NOMO-1 treated with dmso at 0.1 percent for 144 hours (cell line): ENCODE measurements around the gene BPGM.

Experiments used
- DNase-seq: peaks from one replicate; lab custom pipeline; 2025; ENCODE audit not compliant: unreplicated experiment; lab: John Stamatoyannopoulos, UW

The BPGM gene

GRCh38 chr7:134646425-134647305 is at the start of gene BPGM:
Gene BPGM, plus strand, starts transcription at chr7:134646853. Its CDS starts 14,655 bp downstream, at chr7:134661508.
- DNase-seq, result peak; percentile 89

DNA sequence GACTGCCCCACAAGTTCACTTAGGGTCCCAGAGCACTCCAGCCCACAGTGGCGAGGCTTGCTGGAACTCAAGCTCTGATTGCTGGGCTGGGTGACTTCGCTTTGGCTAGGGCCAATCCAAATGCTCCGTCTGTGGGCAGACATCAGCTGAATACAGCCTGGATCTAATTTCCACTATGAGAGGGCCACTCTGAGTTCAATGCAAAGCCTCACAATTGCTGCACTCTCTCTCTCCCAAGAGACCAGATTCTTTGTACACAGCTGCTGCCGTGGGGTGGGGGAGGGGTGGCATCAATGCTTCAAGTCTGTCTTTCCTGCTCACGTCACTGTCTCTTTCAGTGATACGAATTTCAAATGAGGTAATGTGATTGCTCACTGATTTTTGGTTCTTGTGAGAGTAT is 47.3 kb upstream of the BPGM start:
- no peak for DNase-seq

GRCh38 chr7:134601459-134601858 is 45.2 kb upstream of the BPGM start:
- DNase-seq, result no peak

GRCh38 chr7:134602881-134603451 is 43.7 kb upstream of the BPGM start:
- peak; percentile 49 for DNase-seq

GRCh38 chr7:134605978-134606923 is 40.4 kb upstream of the BPGM start:
- peak; percentile 17 for DNase-seq

DNA sequence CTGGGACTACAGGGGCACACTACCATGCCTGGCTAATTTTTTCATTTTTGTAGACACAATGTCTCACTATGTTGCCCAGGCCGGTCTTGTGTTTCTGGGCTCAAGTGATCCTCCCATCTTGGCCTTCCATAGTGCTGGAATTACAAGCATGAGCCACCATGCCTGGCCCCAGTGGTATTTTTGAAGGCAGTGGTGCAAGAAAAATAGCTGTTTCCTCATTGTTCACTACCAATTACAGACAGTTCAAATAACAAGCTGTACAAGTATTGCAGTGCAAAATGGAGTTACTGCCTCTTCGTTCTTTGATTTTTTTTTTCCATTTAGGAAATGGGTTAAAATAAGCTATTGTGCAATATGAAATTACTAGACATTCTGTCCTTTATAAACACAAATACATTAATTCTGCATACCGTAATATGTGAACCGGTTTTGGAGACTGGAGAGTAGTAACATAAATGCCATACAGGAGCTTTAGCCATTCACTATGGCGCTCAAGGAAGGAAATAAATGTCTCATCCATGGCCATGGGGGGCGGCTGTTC is 35.0 kb upstream of the BPGM start:
- no peak for DNase-seq

GRCh38 chr7:134612197-134612596 is 34.5 kb upstream of the BPGM start:
- DNase-seq, result no peak

GRCh38 chr7:134613623-134614347 is 32.9 kb upstream of the BPGM start:
- no peak for DNase-seq

DNA sequence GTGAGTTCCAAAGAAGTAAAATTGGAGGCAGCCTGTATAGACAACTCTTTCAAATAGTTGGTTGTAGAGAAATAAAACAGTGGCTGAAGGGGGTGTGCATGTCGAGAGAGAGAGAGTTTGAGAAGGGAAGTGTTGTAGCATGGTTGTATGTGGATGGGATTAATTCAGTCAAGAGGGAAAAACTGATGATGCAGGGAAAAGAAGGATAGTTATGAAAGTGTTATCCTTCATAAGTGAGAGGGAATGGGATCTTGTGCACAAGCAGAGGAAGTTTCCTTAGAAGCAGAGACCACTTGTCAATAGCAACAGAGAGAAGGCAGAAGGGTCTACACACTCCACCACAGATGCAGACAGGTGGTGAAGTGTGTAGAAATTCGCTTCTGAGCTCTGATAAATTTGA is 30.0 kb upstream of the BPGM start:
- no peak for DNase-seq

GRCh38 chr7:134618756-134619530 is 27.7 kb upstream of the BPGM start:
- DNase-seq, result no peak

DNA sequence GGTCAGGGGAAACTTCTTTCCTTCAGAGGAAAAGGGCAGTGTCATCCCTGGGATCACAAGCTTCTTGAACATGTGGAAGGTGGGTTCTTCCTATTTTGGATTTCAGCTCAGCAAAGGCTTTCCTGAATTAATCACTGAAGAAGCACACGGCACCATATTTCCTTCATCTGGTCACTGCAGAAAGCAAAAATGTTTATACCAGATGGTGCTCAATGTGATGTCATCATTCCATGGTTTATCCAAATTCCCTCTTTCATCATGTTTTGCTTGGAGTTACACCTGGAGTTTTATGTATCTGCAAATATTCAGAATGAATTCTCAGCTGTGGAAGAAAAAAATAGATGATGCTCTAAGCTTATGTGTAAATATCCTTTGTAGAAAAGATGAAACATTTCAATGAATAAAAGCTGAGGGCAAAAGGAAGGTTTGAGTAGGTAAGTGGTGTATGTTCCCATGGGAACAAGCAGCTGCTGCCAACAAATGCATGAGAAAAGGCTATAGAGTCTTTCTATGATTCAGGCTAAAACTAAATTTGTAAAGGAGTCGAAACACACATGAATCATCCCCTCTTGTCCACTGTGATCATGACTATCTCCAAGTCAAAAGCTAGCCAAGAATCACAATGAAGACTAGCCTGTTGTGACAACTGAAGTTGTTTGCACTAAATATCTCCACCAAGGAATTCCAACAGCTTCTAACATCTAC is 26.9 kb upstream of the BPGM start:
- DNase-seq, result no peak

GRCh38 chr7:134622303-134622995 is 24.2 kb upstream of the BPGM start:
- no peak for DNase-seq

GRCh38 chr7:134623193-134623592 is 23.5 kb upstream of the BPGM start:
- no peak for DNase-seq

DNA sequence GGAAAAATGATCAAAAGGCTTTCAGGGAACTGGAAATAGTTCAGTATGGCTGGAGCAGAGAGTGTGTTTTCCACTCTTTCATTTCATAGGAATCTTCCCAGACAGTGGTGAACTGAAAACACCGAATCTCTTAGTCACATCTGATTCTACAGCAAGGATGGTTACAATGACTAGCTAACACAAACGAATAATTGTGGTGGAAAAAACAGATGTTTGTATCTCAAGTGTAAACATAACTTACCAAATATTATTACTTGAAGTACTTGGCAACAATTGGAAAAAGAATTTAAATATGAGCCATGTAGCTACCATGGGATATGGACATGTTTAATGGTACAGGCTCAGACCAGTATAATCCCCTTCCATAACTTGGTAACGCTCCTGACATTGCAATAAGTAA is 21.1 kb upstream of the BPGM start:
- DNase-seq, result no peak

GRCh38 chr7:134627109-134627774 is 19.4 kb upstream of the BPGM start:
- DNase-seq, result no peak

DNA sequence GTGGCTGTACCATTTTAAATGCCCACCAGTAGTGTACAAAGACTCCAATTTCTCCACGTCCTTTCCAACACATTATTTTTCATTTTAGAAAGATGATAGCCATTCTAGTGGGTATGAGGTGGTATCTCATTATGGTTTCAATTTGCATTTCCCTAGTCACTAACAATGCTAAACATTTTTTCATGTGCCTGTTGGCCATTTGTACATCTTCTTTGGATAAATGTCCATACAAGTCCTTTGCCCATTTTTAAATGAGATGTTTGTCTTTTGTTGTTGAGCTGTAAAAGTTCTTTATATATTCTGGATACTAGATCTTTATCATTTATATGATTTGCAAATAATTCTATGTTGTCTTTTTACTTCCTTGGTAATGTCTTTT is 18.9 kb upstream of the BPGM start:
- no peak for DNase-seq

- DNase-seq, result no peak
These were observed 17.2 kb upstream of the BPGM start for GRCh38 chr7:134629445-134629844.

DNA sequence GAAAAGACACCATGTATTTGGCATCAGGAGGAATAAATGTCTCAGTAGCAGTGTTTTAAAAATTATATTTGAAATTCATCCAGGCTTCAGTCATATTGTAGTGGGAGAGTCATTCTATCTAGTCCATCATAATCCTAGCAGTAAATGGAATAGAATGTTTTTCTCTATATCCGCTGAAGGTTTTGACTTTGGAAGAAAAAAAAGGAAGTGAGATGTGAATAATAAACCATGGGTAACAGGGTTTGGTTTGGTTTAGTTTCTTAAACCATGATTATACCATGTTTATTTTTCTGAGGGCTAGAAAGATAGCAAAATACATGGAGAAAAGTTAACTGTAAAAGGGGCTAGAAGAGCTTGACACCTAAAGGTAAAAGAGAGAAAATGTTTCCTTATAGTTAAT is 16.4 kb upstream of the BPGM start:
- no peak for DNase-seq
